Mucosa of descending colon (tissue), 3 donors: ENCODE measurements around the gene IGFL4. TPM values are rescaled to one million over a fixed set of nuclear protein-coding genes. Genes with fewer than 3 reads are reported as not detected.

ENCODE experiments used
- ATAC-seq: fragments of 200-7000 bp; cut with Tn5 transposase; one replicate; pipeline ENCODE4 v1.9.1; 2020; ENCODE audit warnings: mild to moderate bottlenecking, moderate library complexity
- DNase-seq, 3 donors: peaks; one replicate each; pipeline ENCODE4 v3.0.0-alpha.2; 2020
- H3K36me3 ChIP-seq: fragments of 200-600 bp; one replicate; pipeline ENCODE4 v1.8.0; 2021; ENCODE audit warnings: low read depth, mild to moderate bottlenecking
- H3K4me1 ChIP-seq: fragments of 200-600 bp; one replicate; pipeline ENCODE4 v1.8.0; 2021; ENCODE audit warnings: low read depth, mild to moderate bottlenecking
- H3K4me3 ChIP-seq: fragments of 200-600 bp; one replicate; pipeline ENCODE4 v1.8.0; 2021; ENCODE audit warnings: mild to moderate bottlenecking
- H3K9me3 ChIP-seq: fragments of 200-600 bp; one replicate; pipeline ENCODE4 v1.8.0; 2021; ENCODE audit warnings: mild to moderate bottlenecking
- intact Hi-C, 2 donors: fragments of 100-400 bp; cut with DNase I in 1 of 2; cut with micrococcal nuclease in 1 of 2; formaldehyde crosslinking; loops; one replicate each; pipeline versions ENCODE4 v1.11.0 to v1.11.1; 2022; cut with DNase I, micrococcal nuclease
- total RNA-seq, 3 donors: library from RNA; stranded (reverse); fragmentation: NEBNext Ultra II Directional in 2 of 3; extraction: Animal tissue kit (Norgen Biotek cat#: 25700) in 2 of 3; gene quantifications; one replicate each; pipeline versions ENCODE4 v1.2.1 to v1.2.4, GENCODE V29; 2021 to 2023
- TF ChIP-seq, protein P1 (sequence below): fragments of 200-600 bp; IDR thresholded peaks from one replicate; pipeline ENCODE4 v1.8.0; 2022; ENCODE audit warnings: antibody characterized with exemption, mild to moderate bottlenecking
- donor health status: DM: no; HTN: no; CAD: no; lungs with moderate emphysema.
- donor health status: DM: no; HTN: no; CAD: no.
- donor health status: DM: no; HTN: yes; CAD: no.

IGFL4 gene
- total RNA-seq, 3 donors from 2014 or later = not detected

DNA sequence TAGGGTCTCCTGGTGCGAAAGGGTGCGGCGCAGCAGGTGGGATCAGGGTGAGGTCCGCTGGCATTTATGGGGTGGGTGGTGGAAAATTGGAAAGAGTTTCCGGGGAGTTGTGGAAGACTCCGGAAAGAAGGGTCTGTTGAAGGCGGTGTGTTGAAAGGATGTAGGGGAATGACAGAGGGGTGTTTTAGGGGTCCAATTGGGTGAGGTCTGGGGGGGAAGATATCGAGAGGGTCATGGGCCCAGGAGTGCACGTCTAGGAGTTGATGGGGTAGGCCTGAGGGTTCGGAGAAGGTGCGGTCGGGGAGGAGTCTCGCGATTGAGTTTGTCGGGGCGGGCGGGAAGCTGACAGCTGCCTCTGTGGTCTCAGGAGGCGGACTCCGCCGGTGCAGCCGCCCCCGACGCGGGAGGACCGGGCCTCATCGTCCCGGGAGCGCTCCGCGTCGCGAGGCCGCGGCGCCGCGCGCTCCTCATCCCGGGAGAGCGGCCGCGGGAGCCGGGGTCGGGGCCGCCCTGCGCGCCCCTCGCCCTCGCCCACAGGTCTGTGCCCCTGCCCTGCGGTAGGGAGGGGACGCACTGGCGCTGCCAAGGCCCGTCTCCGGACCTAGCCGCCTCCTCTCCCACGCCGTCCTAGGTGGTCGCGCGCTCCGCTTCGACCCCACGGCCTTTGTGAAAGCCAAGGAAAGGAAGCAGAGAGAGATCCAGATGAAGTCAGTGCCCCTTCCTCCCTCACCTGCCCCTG lies 24.9 kb downstream of the IGFL4 start:
- ATAC-seq (peak; percentile 21), DNase-seq (peak in 2 of 3 donors; percentile 51 to 65)
- Histone ChIP-seq H3K36me3 (no peaks in the 10 kb centered on the region), H3K4me1 (peaks cover 14% of the 10 kb centered on the region), H3K9me3 (no peaks in the 10 kb centered on the region), H3K4me3 (no peak overlapping the region)
- intact Hi-C loops = no loop called here
- TF ChIP-seq, protein P1, sequence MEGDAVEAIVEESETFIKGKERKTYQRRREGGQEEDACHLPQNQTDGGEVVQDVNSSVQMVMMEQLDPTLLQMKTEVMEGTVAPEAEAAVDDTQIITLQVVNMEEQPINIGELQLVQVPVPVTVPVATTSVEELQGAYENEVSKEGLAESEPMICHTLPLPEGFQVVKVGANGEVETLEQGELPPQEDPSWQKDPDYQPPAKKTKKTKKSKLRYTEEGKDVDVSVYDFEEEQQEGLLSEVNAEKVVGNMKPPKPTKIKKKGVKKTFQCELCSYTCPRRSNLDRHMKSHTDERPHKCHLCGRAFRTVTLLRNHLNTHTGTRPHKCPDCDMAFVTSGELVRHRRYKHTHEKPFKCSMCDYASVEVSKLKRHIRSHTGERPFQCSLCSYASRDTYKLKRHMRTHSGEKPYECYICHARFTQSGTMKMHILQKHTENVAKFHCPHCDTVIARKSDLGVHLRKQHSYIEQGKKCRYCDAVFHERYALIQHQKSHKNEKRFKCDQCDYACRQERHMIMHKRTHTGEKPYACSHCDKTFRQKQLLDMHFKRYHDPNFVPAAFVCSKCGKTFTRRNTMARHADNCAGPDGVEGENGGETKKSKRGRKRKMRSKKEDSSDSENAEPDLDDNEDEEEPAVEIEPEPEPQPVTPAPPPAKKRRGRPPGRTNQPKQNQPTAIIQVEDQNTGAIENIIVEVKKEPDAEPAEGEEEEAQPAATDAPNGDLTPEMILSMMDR = no peak

DNA sequence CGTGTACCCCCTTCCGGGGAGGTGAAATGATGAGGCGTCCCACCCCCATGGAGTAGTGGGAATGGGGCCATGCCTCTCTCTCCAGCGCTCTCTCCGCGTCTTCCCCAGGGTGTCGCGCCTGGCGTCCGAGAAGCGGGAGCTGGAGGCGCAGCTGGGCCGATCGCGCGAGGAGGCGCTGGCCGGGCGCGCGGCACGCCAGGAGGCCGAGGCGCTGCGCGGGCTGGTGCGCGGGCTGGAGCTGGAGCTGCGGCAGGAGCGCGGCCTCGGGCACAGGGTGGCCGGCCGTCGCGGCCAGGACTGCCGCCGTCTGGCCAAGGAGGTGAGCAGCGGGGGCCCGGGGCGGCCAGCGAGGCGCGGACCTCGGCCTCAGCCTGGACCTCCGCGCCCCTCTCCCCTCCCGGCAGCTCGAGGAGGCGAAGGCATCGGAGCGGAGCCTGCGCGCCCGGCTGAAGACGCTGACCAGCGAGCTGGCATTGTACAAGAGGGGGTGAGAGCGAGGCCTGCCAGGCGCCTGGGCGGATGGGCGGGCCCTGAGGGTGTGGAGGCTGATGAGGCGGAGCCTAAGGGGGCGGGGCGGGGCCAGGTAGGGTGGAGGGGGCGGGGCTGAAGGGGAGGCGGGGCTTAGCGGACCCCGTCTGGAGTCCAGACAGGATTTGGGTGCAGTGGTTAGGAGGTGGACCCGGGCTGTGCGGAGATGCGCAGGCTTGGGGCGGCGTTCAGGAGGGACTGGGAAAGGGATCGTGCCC lies 25.7 kb downstream of the IGFL4 start:
- DNase-seq (peak; percentile 88 to 89 (median 88)), ATAC-seq (peak; percentile 92)
- H3K36me3 ChIP-seq = no peaks in the 10 kb centered on the region
- TF ChIP-seq, protein P1 = no peak
- intact Hi-C loops = no loop called here
- no peak overlapping the region for H3K4me3 ChIP-seq
- H3K4me1 ChIP-seq = peaks cover 14% of the 10 kb centered on the region
- H3K9me3 ChIP-seq = no peaks in the 10 kb centered on the region

DNA sequence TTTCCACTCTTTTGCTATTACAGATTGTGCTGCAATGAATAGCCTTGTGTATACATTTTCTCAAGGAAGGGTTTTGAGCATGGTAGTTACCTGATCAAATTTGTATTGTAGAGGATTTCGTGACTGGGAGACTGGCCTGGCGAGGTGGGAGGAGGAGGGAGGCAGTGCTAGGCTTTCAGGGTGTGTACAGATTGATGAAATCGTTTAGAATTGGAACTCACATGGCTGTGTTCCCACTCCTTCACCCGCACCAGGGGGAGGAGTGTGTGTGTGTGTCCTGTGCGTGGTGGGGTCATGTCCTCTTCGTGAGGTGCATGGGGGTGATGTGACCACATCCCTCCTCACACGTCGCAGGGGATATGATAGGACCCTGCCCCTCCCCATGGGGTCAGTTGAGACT lies 26.3 kb downstream of the IGFL4 start:
- intact Hi-C loops = no loop called here
- Histone ChIP-seq H3K36me3 (no peaks in the 10 kb centered on the region), H3K4me1 (peaks cover 14% of the 10 kb centered on the region), H3K9me3 (no peaks in the 10 kb centered on the region), H3K4me3 (no peak overlapping the region)
- DNase-seq (no peak), ATAC-seq (no peak)
- TF ChIP-seq, protein P1 = no peak

DNA sequence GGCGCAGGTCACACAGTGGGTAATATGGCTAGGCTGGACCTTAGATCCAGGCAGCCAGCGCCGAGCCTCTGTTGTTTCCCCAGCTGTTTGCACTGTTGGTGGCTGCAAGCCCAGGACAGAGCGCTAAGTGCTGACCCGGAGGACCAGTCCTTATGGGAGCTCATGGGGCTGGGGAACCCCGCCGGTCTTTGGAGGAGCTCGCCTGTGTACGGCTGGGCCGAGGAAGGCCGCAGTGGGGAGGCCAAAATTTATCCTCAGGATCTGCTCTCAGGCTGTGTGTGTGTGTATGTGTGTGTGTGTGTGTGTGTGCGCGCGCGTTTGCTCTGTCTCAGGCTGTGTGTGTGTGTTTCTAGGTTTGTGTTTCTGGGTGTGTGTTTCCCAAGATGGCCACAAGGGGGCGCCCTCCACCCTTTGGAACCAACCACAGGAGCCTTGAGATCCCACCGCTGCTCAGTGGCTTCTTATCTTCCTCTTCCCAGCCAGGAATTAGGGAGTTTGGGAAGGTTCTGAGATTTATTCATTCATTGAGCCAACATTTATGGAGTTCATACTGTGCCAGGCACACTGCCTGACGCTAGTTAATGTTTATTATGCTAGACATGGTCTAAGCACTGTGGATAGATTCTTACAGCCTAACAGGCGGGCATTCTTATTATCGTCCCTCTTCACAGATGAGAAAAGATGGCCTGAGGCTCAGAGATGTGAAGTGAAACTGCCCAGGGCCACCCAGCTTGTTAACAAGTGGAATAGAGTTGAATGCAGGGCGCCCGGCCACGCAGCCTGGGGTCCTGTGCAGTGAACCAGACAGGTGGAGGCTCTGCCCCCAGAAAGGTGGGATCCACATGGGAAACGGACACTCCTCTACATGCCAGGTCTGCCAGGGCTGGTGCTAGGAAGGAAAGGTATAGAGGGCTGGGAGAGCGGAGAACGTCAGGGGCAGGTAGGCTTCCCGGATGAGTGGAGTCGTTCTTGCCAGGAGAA lies 31.0 kb downstream of the IGFL4 start:
- DNase-seq = peak; percentile 59 to 75 (median 74)
- ATAC-seq = peak; percentile 96
- H3K36me3 ChIP-seq = no peaks in the 10 kb centered on the region
- no peak overlapping the region for H3K4me3 ChIP-seq
- TF ChIP-seq, protein P1 = peak; percentile 75
- H3K9me3 ChIP-seq = no peaks in the 10 kb centered on the region
- intact Hi-C loops = no loop called here
- H3K4me1 ChIP-seq = peaks cover 2% of the 10 kb centered on the region

DNA sequence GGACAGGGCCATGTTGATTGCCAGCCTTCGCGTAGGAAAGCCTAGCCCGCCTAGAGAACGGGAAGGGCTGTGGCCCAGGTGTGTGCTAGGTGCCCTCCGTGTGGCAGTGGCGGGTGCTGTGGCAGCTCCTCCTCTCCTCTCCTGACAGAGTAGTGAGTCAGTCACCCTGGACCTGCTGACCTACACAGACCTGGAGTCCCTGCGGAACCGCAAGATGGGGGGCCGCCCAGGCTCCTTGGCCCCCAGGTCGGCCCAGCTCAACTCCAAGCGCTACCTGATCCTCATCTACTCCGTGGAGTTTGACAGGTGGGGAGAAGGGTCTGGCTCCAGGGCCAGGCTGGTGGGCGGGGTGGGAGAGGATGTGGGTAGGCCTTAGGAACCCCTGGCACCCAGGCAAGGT lies 34.4 kb downstream of the IGFL4 start:
- intact Hi-C loops = no loop called here
- no peak for ATAC-seq
- no peaks in the 10 kb centered on the region for H3K36me3 ChIP-seq

More for the DNA sequence above, 34.4 kb downstream of the IGFL4 start:
- no peak overlapping the region for H3K4me3 ChIP-seq
- DNase-seq = no peak
- TF ChIP-seq, protein P1 = no peak
- H3K4me1 ChIP-seq = no peaks in the 10 kb centered on the region
- H3K9me3 ChIP-seq = no peaks in the 10 kb centered on the region
